Measurements from ENCODE around the gene SND1.

Gene SND1

GRCh38 chr7:127981965-127982364, 330.0 kb downstream of the SND1 start:
- TF ChIP-seq, protein P1, sequence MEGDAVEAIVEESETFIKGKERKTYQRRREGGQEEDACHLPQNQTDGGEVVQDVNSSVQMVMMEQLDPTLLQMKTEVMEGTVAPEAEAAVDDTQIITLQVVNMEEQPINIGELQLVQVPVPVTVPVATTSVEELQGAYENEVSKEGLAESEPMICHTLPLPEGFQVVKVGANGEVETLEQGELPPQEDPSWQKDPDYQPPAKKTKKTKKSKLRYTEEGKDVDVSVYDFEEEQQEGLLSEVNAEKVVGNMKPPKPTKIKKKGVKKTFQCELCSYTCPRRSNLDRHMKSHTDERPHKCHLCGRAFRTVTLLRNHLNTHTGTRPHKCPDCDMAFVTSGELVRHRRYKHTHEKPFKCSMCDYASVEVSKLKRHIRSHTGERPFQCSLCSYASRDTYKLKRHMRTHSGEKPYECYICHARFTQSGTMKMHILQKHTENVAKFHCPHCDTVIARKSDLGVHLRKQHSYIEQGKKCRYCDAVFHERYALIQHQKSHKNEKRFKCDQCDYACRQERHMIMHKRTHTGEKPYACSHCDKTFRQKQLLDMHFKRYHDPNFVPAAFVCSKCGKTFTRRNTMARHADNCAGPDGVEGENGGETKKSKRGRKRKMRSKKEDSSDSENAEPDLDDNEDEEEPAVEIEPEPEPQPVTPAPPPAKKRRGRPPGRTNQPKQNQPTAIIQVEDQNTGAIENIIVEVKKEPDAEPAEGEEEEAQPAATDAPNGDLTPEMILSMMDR (IDR thresholded peaks at IDR 0.05; ENCODE audit: borderline replicate concordance, insufficient read depth, low read depth, low read length): no peak
- H3K4me3 ChIP-seq (ENCODE audit: low read depth, low read length): no peak overlapping the region

DNA sequence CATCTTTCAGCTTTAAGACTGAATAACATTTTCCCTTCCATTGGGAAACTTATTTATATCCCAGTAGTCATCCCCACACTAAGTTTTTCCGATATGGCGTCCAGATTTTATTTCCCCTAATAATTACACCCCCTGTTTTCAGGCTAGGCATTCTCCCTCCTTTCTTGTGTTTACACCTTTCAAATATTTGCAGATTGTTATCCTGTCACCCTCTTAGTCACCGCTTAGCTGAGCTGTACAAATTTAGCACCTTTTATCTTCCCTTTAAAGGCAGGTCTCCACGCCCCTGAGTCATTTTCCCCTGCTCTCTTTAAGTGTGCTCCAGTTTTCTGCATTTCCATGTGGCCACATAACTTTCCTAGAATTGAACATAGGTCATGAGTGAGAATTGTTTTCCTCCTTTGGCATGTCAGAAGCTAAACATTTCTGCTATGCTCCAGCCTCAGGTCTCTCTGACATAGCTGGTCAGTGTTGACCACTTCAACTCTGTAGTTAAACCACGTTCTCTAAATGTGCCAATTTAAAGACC, 331.9 kb downstream of the SND1 start:
- TF ChIP-seq, protein P1 (IDR thresholded peaks at IDR 0.05; ENCODE audit: borderline replicate concordance, insufficient read depth, low read depth, low read length): no peak
- H3K4me3 ChIP-seq (ENCODE audit: low read depth, low read length): no peak overlapping the region

DNA sequence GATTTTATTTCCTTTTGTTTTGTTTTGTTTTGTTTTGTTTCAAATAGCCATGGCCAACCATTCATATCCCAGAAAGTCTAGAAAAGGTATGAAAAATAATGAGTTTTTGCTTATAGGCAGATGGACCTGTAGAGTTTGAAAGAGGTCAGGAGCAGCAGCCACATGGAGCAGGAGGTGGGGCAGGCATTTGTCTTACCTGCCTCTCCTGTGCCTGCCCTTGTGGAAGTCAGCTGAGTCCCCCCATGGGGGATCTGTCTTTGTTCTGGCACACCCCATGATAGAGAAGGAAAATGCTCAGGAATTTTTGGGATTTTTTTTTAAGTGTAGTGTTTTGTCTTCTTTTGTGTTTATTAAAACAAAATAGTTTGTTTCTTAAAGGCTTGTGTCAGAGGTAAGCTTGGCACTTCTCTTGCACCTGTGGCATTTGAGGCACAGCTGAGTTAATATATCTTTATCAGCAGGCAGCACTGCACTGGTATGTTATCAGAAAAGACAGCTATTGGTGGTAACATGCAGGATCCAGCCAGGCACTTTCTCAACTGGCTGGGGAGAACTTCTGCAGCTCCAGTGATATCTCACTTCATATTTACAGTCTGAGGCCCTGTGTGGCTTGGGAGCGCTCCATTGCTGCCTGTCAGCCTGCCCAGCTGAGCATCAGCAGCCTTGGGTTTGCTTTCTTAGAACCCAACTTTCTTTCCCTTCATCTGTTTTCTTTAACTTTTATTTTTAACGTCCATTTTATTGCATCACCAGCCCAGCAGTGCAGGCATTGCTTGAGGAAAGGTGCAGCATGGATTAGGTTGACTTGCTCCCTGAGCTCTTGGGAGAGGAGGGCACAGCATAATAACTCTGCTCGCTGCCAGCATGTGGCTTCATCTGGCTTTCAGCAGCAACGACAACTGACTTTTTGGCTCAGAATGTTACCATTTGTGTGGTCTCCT, 334.9 kb downstream of the SND1 start:
- H3K4me3 ChIP-seq (ENCODE audit: low read depth, low read length): no peak overlapping the region
- TF ChIP-seq, protein P1 (IDR thresholded peaks at IDR 0.05; ENCODE audit: borderline replicate concordance, insufficient read depth, low read depth, low read length): no peak

DNA sequence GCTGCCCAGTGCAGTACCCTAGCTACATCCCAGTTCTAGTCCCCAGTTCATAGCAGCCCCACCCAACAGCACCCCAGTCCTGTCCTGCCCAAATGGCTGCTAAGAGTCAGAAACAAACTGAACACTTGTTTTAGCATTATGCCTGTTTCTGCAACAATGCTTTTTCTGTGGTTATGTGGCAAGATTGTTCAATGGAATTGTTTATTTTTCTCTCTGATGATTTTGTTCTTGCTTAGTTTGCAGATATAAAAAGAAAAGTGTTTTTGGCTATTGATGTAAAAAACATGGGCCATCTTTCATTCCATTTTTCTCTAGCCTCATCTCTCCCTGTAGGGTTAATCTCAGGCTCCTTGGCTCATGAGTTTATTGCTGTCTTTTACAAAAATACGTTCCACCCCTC, 336.8 kb downstream of the SND1 start:
- TF ChIP-seq, protein P1 (IDR thresholded peaks at IDR 0.05; ENCODE audit: borderline replicate concordance, insufficient read depth, low read depth, low read length): no peak
- no peak overlapping the region for H3K4me3 ChIP-seq (ENCODE audit: low read depth, low read length)

GRCh38 chr7:127993317-127993716, 341.3 kb downstream of the SND1 start:
- TF ChIP-seq, protein P1 (IDR thresholded peaks at IDR 0.05; ENCODE audit: borderline replicate concordance, insufficient read depth, low read depth, low read length): no peak
- H3K4me3 ChIP-seq (ENCODE audit: low read depth, low read length): no peak overlapping the region

- TF ChIP-seq, protein P1 (IDR thresholded peaks at IDR 0.05; ENCODE audit: borderline replicate concordance, insufficient read depth, low read depth, low read length): no peak
- no peak overlapping the region for H3K4me3 ChIP-seq (ENCODE audit: low read depth, low read length)
Observed at GRCh38 chr7:127993987-127994386, 342.0 kb downstream of the SND1 start.

All from GM12875 (cell line).